Effector memory CD4-positive, alpha-beta T cell (primary cell): ENCODE data around the gene ANKRD22.

Experiments used
- DNase-seq, 3 donors: peaks; one replicate each; pipeline ENCODE4 v3.0.0-alpha.2; 2020
- H3K27ac ChIP-seq: 2 replicates; pipeline ENCODE4 v1.7.0; 2013; ENCODE audit warnings: mild to moderate bottlenecking, low read length, moderate library complexity; ENCODE audit not compliant: insufficient read depth, poor library complexity, severe bottlenecking
- H3K27me3 ChIP-seq: replicated peaks from 2 replicates; pipeline ENCODE4 v1.7.0; 2013; ENCODE audit warnings: mild to moderate bottlenecking, low read length; ENCODE audit not compliant: insufficient read depth, control insufficient read depth, poor library complexity, severe bottlenecking
- H3K36me3 ChIP-seq: 2 replicates; pipeline ENCODE4 v1.7.0; 2013; ENCODE audit warnings: mild to moderate bottlenecking, low read length, moderate library complexity; ENCODE audit not compliant: control insufficient read depth, insufficient read depth
- H3K4me1 ChIP-seq: 2 replicates; pipeline ENCODE4 v1.7.0; 2013; ENCODE audit warnings: low read length, mild to moderate bottlenecking; ENCODE audit not compliant: control insufficient read depth, insufficient read depth, poor library complexity, severe bottlenecking
- H3K4me3 ChIP-seq: 2 replicates; pipeline ENCODE4 v1.7.0; 2013; ENCODE audit warnings: low read length, low read depth, mild to moderate bottlenecking; ENCODE audit not compliant: insufficient read depth, poor library complexity, severe bottlenecking
- H3K9me3 ChIP-seq: 2 replicates; pipeline ENCODE4 v1.7.0; 2013; ENCODE audit warnings: mild to moderate bottlenecking, low read length, moderate library complexity; ENCODE audit not compliant: control insufficient read depth

ANKRD22 gene

DNA sequence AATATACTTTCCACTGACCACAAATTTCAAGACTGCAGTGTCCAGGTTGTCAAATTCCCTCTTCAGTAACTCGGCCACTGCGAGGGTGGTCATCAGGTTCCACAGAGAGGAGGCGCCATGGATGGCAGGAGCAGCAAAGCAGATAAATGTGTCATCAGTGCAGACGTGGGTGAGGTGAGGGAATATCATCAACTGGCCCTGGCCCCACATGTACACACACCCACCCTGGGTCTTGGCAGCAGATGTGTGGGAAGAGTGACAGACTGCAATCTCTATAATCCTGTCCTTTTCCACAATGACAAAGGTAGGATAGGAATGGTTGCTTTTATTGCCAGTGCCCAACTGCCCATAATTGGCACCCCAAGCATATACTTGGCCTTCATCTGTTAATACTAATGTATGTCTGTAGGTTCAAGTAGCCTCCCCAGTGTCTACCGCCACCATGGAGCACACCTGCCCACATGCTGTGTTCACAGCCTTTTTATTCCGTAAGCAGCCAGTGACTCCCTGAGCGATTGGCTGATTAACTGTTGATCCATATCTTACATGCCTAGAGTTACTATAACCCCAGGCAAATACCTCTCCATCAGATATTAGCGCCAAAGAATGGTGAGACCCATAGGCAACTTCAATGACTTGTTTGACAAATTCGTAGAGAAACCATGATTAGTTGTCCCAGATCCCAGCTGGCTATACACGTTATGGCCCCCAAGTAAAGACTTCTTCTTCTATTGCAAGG, 65.4 kb downstream of the ANKRD22 start:
- H3K36me3 ChIP-seq = no peaks in the 10 kb centered on the region
- H3K9me3 ChIP-seq = no peaks in the 10 kb centered on the region
- no peak overlapping the region for H3K4me3 ChIP-seq
- H3K27ac ChIP-seq = no peak overlapping the region
- no peaks in the 10 kb centered on the region for H3K27me3 ChIP-seq
- no peak for DNase-seq
- H3K4me1 ChIP-seq = no peaks in the 10 kb centered on the region

DNA sequence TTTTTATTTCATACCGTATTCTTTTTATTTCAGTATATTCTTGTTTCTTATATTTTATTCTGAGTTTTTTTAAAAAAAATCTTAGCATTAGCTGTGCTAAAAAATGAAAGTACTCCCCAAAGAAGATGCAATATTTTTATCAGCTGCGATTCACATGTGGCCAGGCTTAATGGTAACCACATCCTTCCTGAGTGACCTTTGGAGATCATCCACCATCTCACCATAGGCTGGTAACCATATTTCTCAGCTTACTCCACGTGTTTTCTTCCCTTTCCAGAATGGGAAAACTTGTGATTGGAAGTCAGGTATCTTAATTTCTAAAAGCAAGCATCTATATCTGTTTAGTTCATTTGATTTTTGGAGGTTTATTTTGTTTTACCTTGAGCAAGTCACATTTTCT, 67.9 kb downstream of the ANKRD22 start:
- H3K4me3 ChIP-seq = no peak overlapping the region
- H3K27me3 ChIP-seq = no peaks in the 10 kb centered on the region
- no peaks in the 10 kb centered on the region for H3K9me3 ChIP-seq
- H3K36me3 ChIP-seq = no peaks in the 10 kb centered on the region
- no peak overlapping the region for H3K27ac ChIP-seq
- DNase-seq = no peak
- no peaks in the 10 kb centered on the region for H3K4me1 ChIP-seq

DNA sequence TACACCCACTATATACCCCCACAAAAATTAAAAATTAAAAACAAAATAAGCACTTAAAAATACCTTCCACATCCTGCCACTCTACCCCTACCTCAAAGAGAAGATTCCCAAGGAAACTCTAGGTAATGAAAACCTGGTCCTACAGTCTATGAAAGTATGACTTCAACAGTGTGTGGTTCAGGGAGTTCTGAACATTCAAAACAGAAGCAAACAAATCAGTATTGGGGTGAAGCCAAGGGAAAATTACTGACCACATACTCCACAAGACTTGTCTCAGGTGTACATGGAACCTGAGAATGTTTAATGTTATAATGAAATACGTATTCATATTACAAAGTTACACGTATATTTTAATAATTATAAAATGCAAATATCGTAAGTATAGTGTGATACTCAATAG, 69.4 kb downstream of the ANKRD22 start:
- DNase-seq = no peak
- H3K9me3 ChIP-seq = no peaks in the 10 kb centered on the region
- no peaks in the 10 kb centered on the region for H3K27me3 ChIP-seq
- H3K4me1 ChIP-seq = no peaks in the 10 kb centered on the region
- no peaks in the 10 kb centered on the region for H3K36me3 ChIP-seq
- no peak overlapping the region for H3K27ac ChIP-seq
- no peak overlapping the region for H3K4me3 ChIP-seq

DNA sequence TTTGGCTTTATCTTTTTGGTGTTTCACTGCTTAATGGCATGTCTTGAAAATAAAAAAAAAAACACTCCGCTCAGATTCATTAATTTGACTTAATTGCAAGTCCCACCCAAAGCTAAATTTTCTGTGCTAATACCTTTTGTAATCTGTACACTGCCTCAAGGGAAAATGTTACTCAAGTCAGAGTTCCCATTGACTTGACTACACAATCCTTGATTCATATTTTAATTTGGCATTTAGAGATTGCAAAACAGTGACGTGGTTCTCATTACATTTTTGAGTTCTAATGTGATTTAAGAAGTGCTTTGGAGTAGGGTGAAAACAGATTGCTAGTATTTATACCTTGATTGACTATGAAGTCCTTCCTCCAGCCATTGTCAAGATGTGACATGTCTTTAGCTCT, 70.4 kb downstream of the ANKRD22 start:
- no peaks in the 10 kb centered on the region for H3K9me3 ChIP-seq
- no peak for DNase-seq
- no peak overlapping the region for H3K27ac ChIP-seq
- H3K36me3 ChIP-seq = no peaks in the 10 kb centered on the region
- no peaks in the 10 kb centered on the region for H3K4me1 ChIP-seq
- no peak overlapping the region for H3K4me3 ChIP-seq
- H3K27me3 ChIP-seq = no peaks in the 10 kb centered on the region
